PC-9 (cell line): ENCODE results near the gene TRIM59. TPM values are rescaled to one million over a fixed set of nuclear protein-coding genes. Genes with fewer than 3 reads are reported as not detected.
A peak's percentile ranks its signal among the peaks of the same experiment; 100 is the strongest.

Experiments
- BruUV-seq: library from RNA; stranded (reverse); fragments of 400-500 nt; replicated peaks from 2 replicates; lab custom pipeline; 2021; lab: Mats Ljungman, UMichigan
- CTCF ChIA-PET: fragments of 300-600 bp; sonication (Branson Sonifier 250); formaldehyde crosslinking; loops from one replicate; lab custom pipeline; 2022; ENCODE audit warnings: antibody characterized with exemption; lab: Charles Lee
- POLR2A ChIA-PET: fragments of 300-600 bp; sonication (Branson Sonifier 250); formaldehyde crosslinking; loops from one replicate; lab custom pipeline; 2022; ENCODE audit warnings: antibody characterized with exemption; ENCODE audit not compliant: unreplicated experiment; lab: Charles Lee
- DNase-seq, 2 experiments: peaks; one replicate each; pipeline versions ENCODE4 v3.0.0 to v3.0.0-alpha.2; 2015 to 2022; ENCODE audit warnings: mixed read lengths in 1 of 2
- H2AFZ ChIP-seq: fragments of 200-600 bp; sonication (generic); 2 replicates; pipeline ENCODE4 v1.8.1; 2017; ENCODE audit warnings: antibody characterized with exemption
- H3F3A ChIP-seq: fragments of 200-600 bp; sonication (generic); 2 replicates; pipeline ENCODE4 v1.8.1; 2017; ENCODE audit warnings: antibody characterized with exemption, mild to moderate bottlenecking, low read depth; ENCODE audit not compliant: insufficient read depth
- H3K27ac ChIP-seq: fragments of 200-600 bp; sonication (generic); 2 replicates; pipeline ENCODE4 v1.6.1; 2016; ENCODE audit warnings: mixed run types
- H3K27me3 ChIP-seq: fragments of 200-600 bp; sonication (generic); 2 replicates; pipeline ENCODE4 v1.6.1; 2016; ENCODE audit warnings: low read depth, mixed run types; ENCODE audit not compliant: insufficient read depth
- H3K36me3 ChIP-seq: fragments of 200-600 bp; sonication (generic); 2 replicates; pipeline ENCODE4 v1.6.1; 2016; ENCODE audit warnings: low read depth, mixed run types
- H3K4me1 ChIP-seq: fragments of 200-600 bp; sonication (generic); replicated peaks from 2 replicates; pipeline ENCODE4 v1.6.1; 2016; ENCODE audit warnings: mixed run types; ENCODE audit not compliant: insufficient read depth
- H3K4me2 ChIP-seq: fragments of 200-600 bp; sonication (generic); 2 replicates; pipeline ENCODE4 v1.6.1; 2017; ENCODE audit warnings: mixed run types
- H3K4me3 ChIP-seq: fragments of 200-600 bp; sonication (generic); 2 replicates; pipeline ENCODE4 v1.6.1; 2016; ENCODE audit warnings: mixed run types
- H3K79me2 ChIP-seq: fragments of 200-600 bp; sonication (generic); 2 replicates; pipeline ENCODE4 v1.6.1; 2017; ENCODE audit warnings: low read depth, mixed run types
- H3K9me2 ChIP-seq: fragments of 200-600 bp; sonication (generic); 2 replicates; pipeline ENCODE4 v1.8.1; 2017; ENCODE audit warnings: mild to moderate bottlenecking; ENCODE audit not compliant: insufficient read depth
- H3K9me3 ChIP-seq: fragments of 200-600 bp; sonication (generic); 2 replicates; pipeline ENCODE4 v1.8.1; 2016; ENCODE audit warnings: low read depth; ENCODE audit not compliant: insufficient read depth
- H4K20me1 ChIP-seq: fragments of 200-600 bp; sonication (generic); 2 replicates; pipeline ENCODE4 v1.8.1; 2017; ENCODE audit not compliant: insufficient read depth
- CTCF ChIP-seq: fragments of 200-600 bp; sonication (generic); conservative IDR thresholded peaks from 2 replicates; pipeline ENCODE4 v1.6.1; 2017; ENCODE audit warnings: mixed run types, antibody characterized with exemption, mild to moderate bottlenecking, moderate library complexity
- EZH2 ChIP-seq: fragments of 200-600 bp; sonication (generic); IDR thresholded peaks from 2 replicates; pipeline ENCODE4 v1.8.0; 2017; ENCODE audit warnings: antibody characterized with exemption, low read depth
- intact Hi-C: fragments of 100-400 bp; cut with micrococcal nuclease; formaldehyde crosslinking; loops from one replicate; pipeline ENCODE4 v1.10.0; 2022; ENCODE audit not compliant: unreplicated experiment
- total RNA-seq: library from RNA; stranded (reverse); gene quantifications from 2 replicates; pipeline ENCODE4 v1.2.3, GENCODE V29; 2021

TRIM59 gene
- total RNA-seq, 1 experiment from 2014 or later: 23.3 TPM

GRCh38 chr3:160486459-160486869 is 36.9 kb upstream of the TRIM59 start:
- ChIA-PET CTCF (no interaction called here), POLR2A (interaction anchor here (0.7 kb wide), 1 partner anchor 189 kb away, joined by 6 read pairs; no protein-coding TSS in a partner anchor)
- 0 out of 2 replicates have a peak, but pooled peaks cover 3% of the 10 kb centered on the region for H3F3A ChIP-seq
- no peaks in the 10 kb centered on the region for H3K36me3 ChIP-seq
- H3K9me2 ChIP-seq: no peaks in the 10 kb centered on the region
- peak; percentile 85 for TF ChIP-seq CTCF
- TF ChIP-seq EZH2: no peak
- H4K20me1 ChIP-seq: no peaks in the 10 kb centered on the region
- H3K4me3 ChIP-seq: no peak overlapping the region
- intact Hi-C loops: loop anchor here (5.0 to 10.0 kb wide), 3 partner anchors 322 to 1224 kb away; no protein-coding TSS in a partner anchor
- no peak overlapping the region for H3K27ac ChIP-seq
- H3K9me3 ChIP-seq: no peaks in the 10 kb centered on the region
- no peaks in the 10 kb centered on the region for H3K79me2 ChIP-seq
- no peaks in the 10 kb centered on the region for H3K4me1 ChIP-seq
- H3K27me3 ChIP-seq: no peaks in the 10 kb centered on the region
- H3K4me2 ChIP-seq: no peak overlapping the region
- no peak for DNase-seq
- BruUV-seq: no TSS peak
- no peak overlapping the region for H2AFZ ChIP-seq

DNA sequence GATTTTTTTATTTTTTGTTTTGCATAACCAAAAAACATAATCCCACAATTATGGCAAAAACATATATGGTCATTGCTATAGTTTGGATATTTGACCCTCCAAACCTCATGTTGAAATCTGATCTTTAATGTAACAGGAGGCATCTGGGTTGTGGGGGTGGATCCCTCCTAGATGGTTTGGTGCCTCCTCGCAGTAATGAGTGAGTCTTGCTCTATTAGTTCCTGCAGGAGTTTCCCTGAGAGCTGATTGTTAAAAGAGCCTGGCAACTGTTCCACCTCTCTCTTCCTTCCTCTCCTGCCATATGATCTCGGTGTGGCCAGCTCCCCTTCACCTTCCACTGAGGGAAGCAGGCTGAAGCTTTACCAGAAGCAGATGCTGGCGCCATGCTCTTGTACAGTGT is 33.2 kb upstream of the TRIM59 start:
- H3K9me2 ChIP-seq: no peaks in the 10 kb centered on the region
- H3K27ac ChIP-seq: no peak overlapping the region
- POLR2A ChIA-PET: interaction anchor here (0.6 kb wide), 1 partner anchor 84 kb away, joined by 4 read pairs; no protein-coding TSS in a partner anchor
- BruUV-seq: no TSS peak
- H3K79me2 ChIP-seq: no peaks in the 10 kb centered on the region
- H3K36me3 ChIP-seq: no peaks in the 10 kb centered on the region
- no peaks in the 10 kb centered on the region for H3K4me1 ChIP-seq
- no peaks in the 10 kb centered on the region for H3K9me3 ChIP-seq
- H3F3A ChIP-seq: 0 out of 2 replicates have a peak, but pooled peaks cover 3% of the 10 kb centered on the region
- CTCF ChIA-PET: no interaction called here
- no peaks in the 10 kb centered on the region for H4K20me1 ChIP-seq
- TF ChIP-seq EZH2: no peak
- no peak for TF ChIP-seq CTCF
- no peaks in the 10 kb centered on the region for H3K27me3 ChIP-seq
- intact Hi-C loops: loop anchor here (10.0 kb wide), 1 partner anchor 318 kb away; no protein-coding TSS in a partner anchor
- DNase-seq: no peak
- H2AFZ ChIP-seq: no peak overlapping the region
- no peak overlapping the region for H3K4me3 ChIP-seq
- H3K4me2 ChIP-seq: no peak overlapping the region

- TF ChIP-seq EZH2 (no peak), CTCF (no peak)
- H2AFZ ChIP-seq: no peak overlapping the region
- H3K9me3 ChIP-seq: no peaks in the 10 kb centered on the region
- POLR2A ChIA-PET: no interaction called here
- no peaks in the 10 kb centered on the region for H4K20me1 ChIP-seq
- no peaks in the 10 kb centered on the region for H3K36me3 ChIP-seq
- no peaks in the 10 kb centered on the region for H3K9me2 ChIP-seq
- CTCF ChIA-PET: no interaction called here
- BruUV-seq: no TSS peak
- no peaks in the 10 kb centered on the region for H3K79me2 ChIP-seq
- intact Hi-C loops: loop anchor here (10.0 kb wide), 1 partner anchor 317 kb away; no protein-coding TSS in a partner anchor
- no peak overlapping the region for H3K4me3 ChIP-seq
- H3F3A ChIP-seq: no peaks in the 10 kb centered on the region
- H3K4me2 ChIP-seq: no peak overlapping the region
- H3K4me1 ChIP-seq: no peaks in the 10 kb centered on the region
- H3K27me3 ChIP-seq: no peaks in the 10 kb centered on the region
- no peak overlapping the region for H3K27ac ChIP-seq
- no peak for DNase-seq
Observed at GRCh38 chr3:160481856-160482255, 32.3 kb upstream of the TRIM59 start.
